Adrenal gland (tissue), 5 donors: ENCODE results near the gene PRMT7.

Source experiments
- POLR2A ChIP-seq, 2 donors: fragments of 450-650 bp; IDR thresholded peaks; one replicate each; pipeline ENCODE4 v1.6.1; 2017; ENCODE audit warnings: antibody characterized with exemption in 2 of 2, mild to moderate bottlenecking in 2 of 2, moderate library complexity in 1 of 2
- TF ChIP-seq, protein P1 (sequence below), 6 experiments: fragments of 450-650 bp in 4 of 6; fragments of 200-600 bp in 2 of 6; sonication (generic) in 1 of 6; IDR thresholded peaks; 1 replicate in 5 of 6; 2 replicates in 1 of 6; pipeline versions ENCODE4 v1.5.1 to v1.8.0; 2016 to 2021; ENCODE audit warnings: antibody characterized with exemption in 6 of 6, mild to moderate bottlenecking in 2 of 6, moderate library complexity in 1 of 6
- donor health status: DM: no; HTN: no; CAD: no.

DNA sequence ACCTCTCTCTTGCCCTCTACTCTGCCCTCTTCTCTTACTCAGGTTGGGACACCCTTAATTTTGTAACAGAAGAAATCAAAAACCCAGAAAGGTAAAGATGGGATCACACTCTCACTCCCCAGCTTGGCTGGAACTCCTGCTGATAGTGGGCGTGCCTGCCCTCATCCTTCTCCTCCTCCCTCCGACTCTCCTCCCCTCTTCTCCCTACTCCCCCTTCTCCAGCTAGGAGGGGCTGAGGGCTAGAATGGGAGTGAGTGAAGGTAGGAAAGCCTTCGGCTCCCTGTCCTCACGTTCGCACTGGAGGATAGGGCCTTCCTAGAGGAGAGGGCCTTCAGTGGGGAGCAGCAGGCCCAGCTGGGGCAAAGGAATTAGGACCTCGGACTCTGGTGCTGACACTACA, 20.4 kb upstream of the PRMT7 start:
- TF ChIP-seq, protein P1, sequence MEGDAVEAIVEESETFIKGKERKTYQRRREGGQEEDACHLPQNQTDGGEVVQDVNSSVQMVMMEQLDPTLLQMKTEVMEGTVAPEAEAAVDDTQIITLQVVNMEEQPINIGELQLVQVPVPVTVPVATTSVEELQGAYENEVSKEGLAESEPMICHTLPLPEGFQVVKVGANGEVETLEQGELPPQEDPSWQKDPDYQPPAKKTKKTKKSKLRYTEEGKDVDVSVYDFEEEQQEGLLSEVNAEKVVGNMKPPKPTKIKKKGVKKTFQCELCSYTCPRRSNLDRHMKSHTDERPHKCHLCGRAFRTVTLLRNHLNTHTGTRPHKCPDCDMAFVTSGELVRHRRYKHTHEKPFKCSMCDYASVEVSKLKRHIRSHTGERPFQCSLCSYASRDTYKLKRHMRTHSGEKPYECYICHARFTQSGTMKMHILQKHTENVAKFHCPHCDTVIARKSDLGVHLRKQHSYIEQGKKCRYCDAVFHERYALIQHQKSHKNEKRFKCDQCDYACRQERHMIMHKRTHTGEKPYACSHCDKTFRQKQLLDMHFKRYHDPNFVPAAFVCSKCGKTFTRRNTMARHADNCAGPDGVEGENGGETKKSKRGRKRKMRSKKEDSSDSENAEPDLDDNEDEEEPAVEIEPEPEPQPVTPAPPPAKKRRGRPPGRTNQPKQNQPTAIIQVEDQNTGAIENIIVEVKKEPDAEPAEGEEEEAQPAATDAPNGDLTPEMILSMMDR (IDR thresholded peaks at IDR 0.05) = no peak
- no peak for TF ChIP-seq POLR2A (IDR thresholded peaks at IDR 0.05)
